CD4-positive, alpha-beta T cell treated with Interleukin-15 for 1 hour (primary cell): ENCODE data around the gene MYO1E.
"Not testable (repeated sequence)": the region's sequence is repeated elsewhere in the genome, so short reads cannot be mapped to it uniquely, and the experiment has no call there.

Experiments
- DNase-seq: peaks from one replicate; pipeline ENCODE4 v3.0.0-alpha.2; 2020

MYO1E gene

DNA sequence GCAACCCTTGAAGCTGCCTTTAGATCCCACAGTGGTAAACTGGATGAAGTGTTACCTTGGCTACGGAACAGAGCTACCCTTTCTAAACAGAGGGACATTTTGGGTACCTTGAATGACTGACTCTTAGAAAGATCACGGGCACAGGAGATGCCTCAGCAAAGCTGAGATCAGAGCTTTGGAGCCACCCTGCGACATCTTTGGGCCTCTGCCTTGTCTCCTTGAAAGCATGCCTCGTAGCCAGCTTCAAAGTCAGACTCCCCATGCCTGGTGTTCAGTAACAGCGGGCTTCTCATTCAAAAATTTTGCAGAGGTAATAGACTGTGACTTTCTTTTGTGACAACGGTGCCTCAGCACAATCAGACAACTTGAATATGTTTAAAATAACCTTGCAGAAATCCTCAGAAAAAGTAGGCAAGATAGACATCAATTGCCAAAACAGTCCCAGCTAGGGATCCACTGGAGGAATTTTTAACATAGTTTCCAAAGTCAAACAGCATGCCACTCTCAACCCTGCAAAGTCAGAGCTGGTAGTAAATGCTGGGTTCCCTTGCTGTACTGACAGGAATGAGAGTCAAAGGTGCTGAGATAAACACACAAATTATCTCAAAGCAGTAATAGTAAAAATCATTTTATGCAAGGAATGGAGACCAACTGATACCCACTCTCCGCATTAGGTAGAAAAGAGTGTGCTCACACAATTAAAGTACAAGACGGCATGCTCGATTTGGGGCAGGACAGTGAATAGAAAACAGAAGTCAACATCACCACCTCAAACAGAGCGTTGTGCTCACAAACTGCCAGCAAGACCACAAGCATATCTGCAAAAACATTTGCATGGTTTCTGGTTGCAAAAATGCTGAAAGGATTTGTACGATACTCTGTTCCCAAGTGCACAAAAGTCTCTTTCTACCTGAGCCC is 82.1 kb downstream of the MYO1E start:
- DNase-seq, result no peak

DNA sequence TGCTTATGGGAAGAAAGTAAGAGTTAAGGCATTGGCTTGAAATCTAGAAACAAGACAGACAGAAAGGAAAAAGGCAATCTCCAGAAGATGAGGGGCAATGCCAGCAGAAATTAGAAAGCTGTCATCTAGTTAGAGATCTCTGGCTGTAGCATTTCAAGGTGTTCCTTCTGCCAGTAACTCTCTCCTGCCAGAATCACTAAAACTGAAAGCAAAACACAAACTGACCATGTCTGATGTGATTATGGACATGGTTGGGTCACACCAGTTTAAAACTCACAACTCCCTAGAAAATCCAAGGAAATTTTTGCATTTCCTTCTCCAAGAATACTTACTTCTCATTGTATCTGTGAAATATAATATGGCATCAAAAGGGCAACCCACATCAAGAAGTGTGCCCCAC is 83.1 kb downstream of the MYO1E start:
- no peak for DNase-seq

- DNase-seq, result no peak
Observed at GRCh38 chr15:59283717-59284391, 88.8 kb downstream of the MYO1E start.

DNA sequence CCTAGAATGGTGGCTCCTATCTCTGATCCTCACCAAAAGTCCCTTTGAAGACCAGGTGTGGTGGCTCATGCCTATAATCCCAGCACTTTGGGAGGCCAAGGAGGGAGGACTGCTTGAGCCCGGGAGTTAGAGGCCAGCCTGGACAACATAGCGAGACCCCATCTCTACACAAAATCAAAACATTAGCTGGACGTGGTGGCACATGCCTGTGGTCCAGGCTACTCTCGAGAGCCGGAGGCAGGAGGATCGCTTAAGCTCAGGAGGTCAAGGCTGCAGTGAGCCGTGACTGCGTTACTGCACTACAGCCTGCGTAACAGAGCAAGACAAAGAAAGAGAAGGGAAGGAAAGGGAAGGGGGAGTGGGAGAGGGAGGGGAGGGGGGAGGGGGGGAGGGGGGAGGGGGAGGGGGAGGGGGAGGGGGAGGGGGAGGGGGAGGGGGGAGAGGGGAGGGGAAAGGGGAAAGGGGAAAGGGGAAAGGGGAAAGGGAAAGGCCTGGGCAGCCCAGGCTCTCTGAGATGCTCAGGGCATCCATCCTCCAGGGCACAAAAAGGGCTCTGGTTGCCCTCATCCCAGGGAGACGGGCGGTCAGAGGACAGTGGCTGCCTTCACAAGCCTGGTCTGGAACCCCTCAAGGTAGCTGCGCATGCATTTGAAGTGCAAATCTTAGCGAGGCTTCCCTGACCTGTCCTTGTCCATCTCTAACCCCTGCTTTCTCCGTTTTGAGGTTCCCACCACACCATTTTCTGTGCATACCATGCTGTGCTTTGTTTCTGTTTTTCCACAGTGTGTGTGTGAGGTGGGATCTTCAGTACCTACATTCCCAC is 89.9 kb downstream of the MYO1E start:
- no peak for DNase-seq

DNA sequence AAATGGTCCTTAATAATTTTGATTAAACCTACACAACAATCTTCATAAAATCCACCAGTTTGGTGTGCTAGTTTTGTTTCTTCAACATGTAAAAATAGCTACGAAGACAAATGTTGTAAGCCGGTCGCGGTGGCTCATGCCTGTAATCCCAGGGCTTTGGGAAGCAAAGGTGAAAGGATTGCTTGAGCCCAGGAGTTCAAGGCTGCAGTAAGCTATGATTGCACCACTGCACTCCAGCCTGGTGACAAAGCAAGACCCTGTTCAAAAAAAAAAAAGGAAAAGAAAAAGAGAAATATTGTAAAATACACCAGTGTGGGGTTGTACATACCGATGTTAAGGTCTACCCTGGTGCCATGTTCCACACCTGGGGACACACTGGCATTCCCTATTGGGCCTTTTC is 91.0 kb downstream of the MYO1E start:
- no peak for DNase-seq

GRCh38 chr15:59280855-59281254 is 91.8 kb downstream of the MYO1E start:
- DNase-seq, result no peak

DNA sequence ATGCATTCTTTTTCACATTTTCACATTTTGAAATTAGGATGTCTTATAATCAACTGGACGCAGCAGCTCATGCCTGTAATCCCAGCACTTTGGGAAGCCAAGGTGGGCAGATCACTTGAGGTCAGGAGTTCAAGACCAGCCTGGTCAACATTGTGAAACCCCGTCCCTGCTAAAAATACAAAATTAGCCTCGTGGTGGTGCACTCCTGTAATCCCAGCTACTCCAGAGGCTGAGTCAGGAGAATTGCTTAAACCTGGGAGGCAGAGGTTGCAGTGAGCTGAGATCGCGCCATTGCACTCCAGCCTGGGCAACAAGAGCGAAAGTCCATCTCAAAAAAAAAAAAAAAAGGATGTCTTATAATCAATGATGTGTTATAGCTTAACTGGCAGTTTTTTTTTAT is 92.4 kb downstream of the MYO1E start:
- not testable (repeated sequence) for DNase-seq

- no peak for DNase-seq
Observed at GRCh38 chr15:59279023-59279422, 93.6 kb downstream of the MYO1E start.

- no peak for DNase-seq
Observed at GRCh38 chr15:59278120-59278519, 94.6 kb downstream of the MYO1E start.

DNA sequence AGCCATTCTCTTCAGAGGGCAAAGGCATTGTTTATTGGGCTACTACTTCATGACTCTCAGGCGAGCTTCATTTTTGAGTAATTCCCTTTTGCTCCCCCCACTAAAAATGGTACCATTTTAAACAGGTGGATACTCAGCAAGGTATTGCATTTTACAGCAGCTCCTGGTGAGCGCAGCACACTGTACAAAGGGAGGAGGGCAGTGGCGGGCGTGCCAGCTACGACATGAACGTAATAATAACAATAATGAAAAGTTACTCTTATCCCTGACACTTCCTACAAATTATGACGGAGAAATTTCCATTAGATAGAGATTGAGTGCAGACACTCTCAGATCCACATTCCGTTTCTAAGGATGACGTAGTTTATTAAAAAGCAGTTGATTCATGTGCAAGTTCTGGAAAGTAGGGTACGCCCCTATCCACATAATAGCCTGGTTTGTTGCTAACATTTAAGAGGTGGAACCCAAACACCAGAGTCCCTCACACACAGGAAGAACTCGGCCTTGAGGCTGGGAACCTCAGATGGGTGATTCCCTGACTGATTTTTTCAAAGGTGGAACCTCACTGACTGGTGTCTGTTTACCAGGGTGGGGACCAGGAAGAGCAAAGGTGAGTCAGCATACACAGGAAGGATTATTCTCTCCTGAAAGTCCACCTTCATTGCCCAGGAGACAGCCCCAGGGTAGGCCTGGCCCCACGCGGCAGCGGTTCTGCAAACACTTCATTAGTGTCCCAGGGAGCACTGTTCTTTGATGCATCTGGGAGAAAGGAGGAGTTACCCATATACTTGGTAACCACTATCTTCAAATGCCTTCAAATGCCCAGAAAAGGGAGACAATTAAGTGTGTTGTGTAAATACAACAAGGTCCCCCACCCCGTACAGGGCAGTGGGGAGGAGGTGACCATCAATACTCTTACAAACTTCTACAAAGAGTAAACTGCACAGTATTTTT is 96.2 kb downstream of the MYO1E start:
- DNase-seq, result no peak

DNA sequence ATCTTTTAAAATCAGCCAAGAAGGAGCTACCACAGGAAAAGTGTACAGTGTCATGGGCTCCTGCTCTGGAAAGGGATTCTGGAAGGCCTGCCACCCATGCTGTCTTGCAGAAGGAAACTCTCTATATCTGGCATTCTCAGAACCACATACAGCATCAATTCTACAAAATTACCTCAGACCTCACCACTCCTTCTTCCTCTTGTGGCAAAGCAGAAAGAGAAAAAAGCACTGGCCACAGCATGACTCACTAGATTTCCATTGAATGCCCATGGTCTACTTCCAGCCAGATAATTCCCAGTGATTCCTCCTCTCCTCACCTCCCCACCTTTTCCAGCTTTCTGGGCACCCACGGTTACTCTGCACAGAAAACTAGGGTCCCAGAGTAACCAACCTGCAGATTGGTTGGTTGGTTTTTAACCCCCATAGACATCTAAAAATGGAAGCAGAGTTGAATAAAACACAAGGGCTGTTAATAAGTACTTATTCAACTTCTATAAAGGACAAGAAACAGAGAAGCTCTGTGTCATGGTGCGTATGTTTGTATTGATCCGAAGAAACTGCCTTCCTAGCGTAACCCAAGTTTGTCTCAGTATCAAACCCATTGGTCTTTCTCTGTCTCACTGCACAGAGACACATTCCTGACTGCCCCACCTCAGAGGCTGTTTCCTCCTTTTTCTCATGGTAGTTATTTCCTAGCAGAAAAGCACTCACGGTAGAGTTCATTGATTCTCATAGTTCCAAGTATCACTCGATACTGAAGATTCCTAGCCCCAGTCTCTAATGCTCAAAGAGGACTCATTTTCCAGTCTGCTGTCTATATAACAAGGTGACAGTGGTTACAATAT is 98.3 kb downstream of the MYO1E start:
- DNase-seq, result no peak

GRCh38 chr15:59273234-59273633 is 99.4 kb downstream of the MYO1E start:
- DNase-seq, result no peak

DNA sequence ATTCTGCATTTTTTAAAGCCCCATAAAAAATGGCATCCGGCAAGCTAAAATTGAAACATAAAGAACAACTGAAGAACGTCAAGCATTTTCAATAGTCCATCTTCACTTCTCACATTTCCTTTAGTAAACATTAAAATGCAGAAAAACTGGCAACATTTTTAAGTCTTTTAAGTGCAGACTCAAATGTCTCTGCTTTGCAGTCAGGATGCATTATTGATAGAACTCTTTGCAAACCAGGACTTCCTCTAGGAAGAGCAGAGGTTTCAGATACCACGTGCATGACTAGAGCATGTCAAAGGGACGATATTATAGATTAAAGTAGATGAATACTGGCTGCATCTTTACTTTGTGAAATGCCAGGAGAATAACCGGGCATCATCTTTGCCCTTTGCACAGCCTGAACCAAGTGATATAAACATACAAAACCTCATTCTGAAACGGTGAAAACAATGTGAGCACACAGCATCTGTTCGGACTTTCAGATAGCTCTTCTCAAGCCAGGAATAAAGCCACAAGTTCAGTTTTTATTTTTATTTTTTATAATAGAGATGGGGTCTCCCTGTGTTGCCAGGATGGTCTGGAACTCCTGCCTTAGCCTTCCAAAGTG is 101.0 kb downstream of the MYO1E start:
- no peak for DNase-seq

GRCh38 chr15:59268852-59269407 is 103.7 kb downstream of the MYO1E start:
- DNase-seq, result no peak

DNA sequence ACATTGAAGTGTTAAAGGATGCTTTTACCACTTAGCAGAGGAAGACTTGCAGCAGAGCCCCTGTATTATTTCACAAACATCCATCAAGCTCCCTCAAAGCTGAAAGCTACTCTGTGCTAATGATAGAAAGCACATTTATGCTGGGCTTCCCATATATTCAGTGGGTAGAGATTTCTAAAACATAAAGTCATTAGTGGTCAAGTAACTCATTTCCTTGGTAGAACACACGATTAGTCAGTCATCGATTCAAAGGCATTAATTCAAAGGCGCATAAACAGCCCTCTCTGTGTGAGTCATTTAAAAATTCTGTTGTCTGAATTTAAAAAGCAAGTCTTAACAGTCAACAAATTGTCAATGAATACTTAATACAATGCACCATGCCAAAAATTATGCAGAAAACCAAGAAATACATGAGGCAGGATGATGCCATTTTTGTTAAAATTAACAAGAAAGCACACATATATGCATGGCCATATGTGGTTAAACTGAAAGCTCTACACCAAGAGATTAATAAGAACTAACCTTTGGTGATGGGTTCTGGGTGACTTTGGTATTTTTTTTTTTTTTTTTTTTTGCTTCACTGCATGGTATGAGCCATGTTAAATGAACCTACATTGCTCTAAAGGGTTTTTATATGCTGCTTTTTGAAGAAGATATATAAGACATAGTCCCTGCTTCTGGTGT is 104.4 kb downstream of the MYO1E start:
- no peak for DNase-seq

DNA sequence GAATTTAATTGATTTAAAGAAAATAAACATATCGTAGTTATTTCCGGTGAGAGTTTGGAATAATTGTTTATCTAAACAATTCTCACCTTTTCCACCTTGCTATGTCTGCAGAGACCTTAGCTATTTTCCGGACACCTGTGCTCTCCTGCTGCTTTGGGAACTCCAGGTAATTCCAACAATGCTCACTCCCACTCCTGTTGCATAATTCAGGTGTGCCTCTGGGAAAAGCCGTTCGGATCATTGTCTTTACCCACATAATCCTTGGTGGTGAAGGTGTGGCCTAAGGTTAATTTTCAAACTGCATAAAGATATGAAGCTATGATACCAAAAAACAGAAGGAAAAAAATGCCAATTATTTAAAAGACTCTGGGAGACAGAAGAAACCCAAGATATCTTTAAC is 106.6 kb downstream of the MYO1E start:
- DNase-seq, result no peak

DNA sequence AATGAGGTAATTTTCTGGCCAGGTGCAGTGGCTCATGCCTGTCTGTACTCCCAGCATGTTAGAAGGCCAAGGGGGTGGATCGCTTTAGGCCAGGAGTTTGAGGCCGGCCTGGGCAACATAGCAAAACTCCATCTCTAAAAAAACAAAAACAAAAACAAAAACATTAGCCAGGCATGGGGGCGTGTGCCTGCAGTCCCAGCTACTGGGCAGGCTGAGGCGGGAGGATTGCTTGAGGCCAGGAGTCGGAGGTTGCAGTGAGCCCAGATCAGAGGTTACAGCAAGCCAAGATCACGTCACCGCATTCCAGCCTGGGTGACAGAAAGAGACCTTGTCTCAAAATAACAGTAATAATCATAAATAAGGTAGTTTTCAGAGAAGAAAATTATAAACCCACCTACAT is 110.4 kb downstream of the MYO1E start:
- DNase-seq, result no peak

- no peak for DNase-seq
Observed at GRCh38 chr15:59260090-59260489, 112.6 kb downstream of the MYO1E start.

DNA sequence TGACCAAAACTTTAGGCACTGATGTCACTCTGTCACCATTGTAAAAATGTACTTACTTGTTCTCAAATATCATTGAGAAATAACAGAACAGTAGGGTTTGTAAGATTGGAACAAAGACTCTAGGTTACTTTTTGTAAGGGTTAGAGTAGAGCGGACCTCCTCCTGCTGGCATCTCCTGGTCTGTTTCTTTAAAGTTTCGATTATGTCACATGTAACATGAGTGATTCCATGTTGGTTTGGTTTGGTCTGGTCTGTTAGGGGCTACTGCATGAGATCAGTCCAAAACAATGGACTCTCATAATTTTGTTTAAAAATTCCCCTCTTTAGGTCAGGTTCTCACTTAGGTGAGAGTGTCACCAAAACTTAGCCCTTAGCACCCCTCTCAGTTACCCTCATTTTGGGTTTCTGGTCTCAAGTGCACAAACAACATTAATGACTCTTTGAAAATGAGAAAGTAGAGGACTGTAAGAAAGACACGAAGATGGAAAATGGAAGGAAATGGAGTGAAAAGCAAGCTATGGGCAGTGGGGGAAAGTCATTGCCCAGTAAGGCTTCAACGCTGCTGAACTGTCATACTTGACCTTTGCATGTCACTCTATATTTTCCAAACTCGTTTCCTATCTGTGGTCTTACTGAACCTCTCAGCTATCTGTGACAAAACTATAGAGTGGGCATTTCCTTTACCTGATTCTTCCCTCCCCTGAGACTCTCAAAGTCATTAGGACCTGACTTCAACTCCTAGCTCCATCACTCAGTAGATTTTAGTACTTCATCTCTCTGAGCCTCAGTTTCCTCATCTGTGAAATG is 113.3 kb downstream of the MYO1E start:
- no peak for DNase-seq
